Measurements from ENCODE around the gene ALG2.

ALG2 gene

GRCh38 chr9:99180662-99181061 lies 41.1 kb downstream of the ALG2 start:
- Histone ChIP-seq H2BK5ac (ENCODE audit: low read length) (no peak overlapping the region), H4K5ac (ENCODE audit: low read length) (no peak overlapping the region)
- WGBS (ENCODE audit: extremely low coverage, insufficient coverage, low lambda C conversion rate) = no CpG with 5 or more reads among the region's 9 CpGs

DNA sequence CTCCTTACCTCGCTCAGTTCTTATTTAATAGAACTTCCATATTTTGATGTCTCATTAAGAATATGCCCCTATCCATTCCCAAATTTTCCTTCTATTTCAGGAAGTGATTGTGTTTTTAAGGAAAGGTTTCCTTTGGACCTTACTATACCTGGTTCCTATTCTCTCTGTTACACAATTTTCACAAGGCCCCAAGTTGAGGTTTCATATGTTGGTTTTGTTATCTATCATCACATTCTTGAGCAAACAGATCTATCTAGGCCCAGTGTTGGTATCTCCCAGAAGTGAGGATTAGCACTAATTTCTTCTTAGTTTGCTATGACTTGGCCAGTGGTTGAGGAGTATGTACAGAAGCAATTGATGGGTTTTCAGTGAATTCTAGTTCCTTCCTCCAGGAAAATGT lies 41.5 kb downstream of the ALG2 start:
- WGBS (ENCODE audit: extremely low coverage, insufficient coverage, low lambda C conversion rate) = no CpG with 5 or more reads among the region's 1 CpG
- H2BK15ac ChIP-seq (replicated peaks; ENCODE audit: low read depth) = no peak overlapping the region
- H3K4me1 ChIP-seq (ENCODE audit: control insufficient read depth, low read depth, low read length) = no peaks in the 10 kb centered on the region
- no peak overlapping the region for H4K5ac ChIP-seq (ENCODE audit: low read length)
- H3K9ac ChIP-seq (ENCODE audit: low read length) = no peak overlapping the region
- no peaks in the 10 kb centered on the region for H3K27me3 ChIP-seq (ENCODE audit: insufficient read depth, low read length, poor library complexity)
- H3K4me3 ChIP-seq (ENCODE audit: low read length) = no peak overlapping the region
- H3K27ac ChIP-seq (ENCODE audit: low read depth, low read length) = no peak overlapping the region
- no peak overlapping the region for H2BK120ac ChIP-seq (ENCODE audit: low read depth, low read length)
- no peak for DNase-seq
- H3K4ac ChIP-seq (ENCODE audit: low read depth, low read length) = no peak overlapping the region
- no peak overlapping the region for H3K23ac ChIP-seq (ENCODE audit: low read length)
- H2BK5ac ChIP-seq (ENCODE audit: low read length) = no peak overlapping the region
- H3K36me3 ChIP-seq (ENCODE audit: control insufficient read depth, insufficient read depth, low read length) = no peaks in the 10 kb centered on the region
- no peak overlapping the region for H4K8ac ChIP-seq (ENCODE audit: low read depth, low read length)
- H2AK5ac ChIP-seq (ENCODE audit: low read length) = no peak overlapping the region
- no peaks in the 10 kb centered on the region for H3K79me1 ChIP-seq (ENCODE audit: low read length)
- no peak overlapping the region for H3K4me2 ChIP-seq (ENCODE audit: low read length)
- no peak overlapping the region for H3K18ac ChIP-seq (ENCODE audit: low read length)
- H3K79me2 ChIP-seq (ENCODE audit: control insufficient read depth, insufficient read depth, low read length) = no peaks in the 10 kb centered on the region
- H3K56ac ChIP-seq (ENCODE audit: low read length) = no peak overlapping the region

More at GRCh38 chr9:99180662-99181061, 41.1 kb downstream of the ALG2 start:
- H3K4ac ChIP-seq (ENCODE audit: low read depth, low read length) = no peak overlapping the region
- H3K79me2 ChIP-seq (ENCODE audit: control insufficient read depth, insufficient read depth, low read length) = no peaks in the 10 kb centered on the region
- no peaks in the 10 kb centered on the region for H3K4me1 ChIP-seq (ENCODE audit: control insufficient read depth, low read depth, low read length)
- no peaks in the 10 kb centered on the region for H3K27me3 ChIP-seq (ENCODE audit: insufficient read depth, low read length, poor library complexity)
- H3K4me3 ChIP-seq (ENCODE audit: low read length) = no peak overlapping the region
- DNase-seq = no peak
- H3K27ac ChIP-seq (ENCODE audit: low read depth, low read length) = no peak overlapping the region
- no peak overlapping the region for H2BK120ac ChIP-seq (ENCODE audit: low read depth, low read length)
- H3K18ac ChIP-seq (ENCODE audit: low read length) = no peak overlapping the region
- H3K79me1 ChIP-seq (ENCODE audit: low read length) = no peaks in the 10 kb centered on the region
- H3K4me2 ChIP-seq (ENCODE audit: low read length) = no peak overlapping the region
- no peak overlapping the region for H3K9ac ChIP-seq (ENCODE audit: low read length)
- H3K56ac ChIP-seq (ENCODE audit: low read length) = no peak overlapping the region
- no peak overlapping the region for H2AK5ac ChIP-seq (ENCODE audit: low read length)
- no peak overlapping the region for H4K8ac ChIP-seq (ENCODE audit: low read depth, low read length)
- no peak overlapping the region for H2BK15ac ChIP-seq (replicated peaks; ENCODE audit: low read depth)
- H3K23ac ChIP-seq (ENCODE audit: low read length) = no peak overlapping the region
- no peaks in the 10 kb centered on the region for H3K36me3 ChIP-seq (ENCODE audit: control insufficient read depth, insufficient read depth, low read length)

GRCh38 chr9:99178912-99179872 lies 42.5 kb downstream of the ALG2 start:
- Histone ChIP-seq H3K79me1 (ENCODE audit: low read length) (no peaks in the 10 kb centered on the region), H3K4ac (ENCODE audit: low read depth, low read length) (no peak overlapping the region), H3K9ac (ENCODE audit: low read length) (no peak overlapping the region), H2BK15ac (replicated peaks; ENCODE audit: low read depth) (no peak overlapping the region), H3K27ac (ENCODE audit: low read depth, low read length) (no peak overlapping the region), H3K4me1 (ENCODE audit: control insufficient read depth, low read depth, low read length) (no peaks in the 10 kb centered on the region), H3K4me2 (ENCODE audit: low read length) (no peak overlapping the region), H3K23ac (ENCODE audit: low read length) (no peak overlapping the region), H2BK120ac (ENCODE audit: low read depth, low read length) (no peak overlapping the region), H3K56ac (ENCODE audit: low read length) (no peak overlapping the region), H3K79me2 (ENCODE audit: control insufficient read depth, insufficient read depth, low read length) (no peaks in the 10 kb centered on the region), H4K5ac (ENCODE audit: low read length) (no peak overlapping the region), H3K36me3 (ENCODE audit: control insufficient read depth, insufficient read depth, low read length) (no peaks in the 10 kb centered on the region), H3K4me3 (ENCODE audit: low read length) (no peak overlapping the region), H2BK5ac (ENCODE audit: low read length) (no peak overlapping the region), H3K18ac (ENCODE audit: low read length) (no peak overlapping the region), H4K8ac (ENCODE audit: low read depth, low read length) (no peak overlapping the region), H3K27me3 (ENCODE audit: insufficient read depth, low read length, poor library complexity) (no peaks in the 10 kb centered on the region), H2AK5ac (ENCODE audit: low read length) (no peak overlapping the region)
- DNase-seq = no peak
- no CpG with 5 or more reads among the region's 17 CpGs for WGBS (ENCODE audit: extremely low coverage, insufficient coverage, low lambda C conversion rate)

DNA sequence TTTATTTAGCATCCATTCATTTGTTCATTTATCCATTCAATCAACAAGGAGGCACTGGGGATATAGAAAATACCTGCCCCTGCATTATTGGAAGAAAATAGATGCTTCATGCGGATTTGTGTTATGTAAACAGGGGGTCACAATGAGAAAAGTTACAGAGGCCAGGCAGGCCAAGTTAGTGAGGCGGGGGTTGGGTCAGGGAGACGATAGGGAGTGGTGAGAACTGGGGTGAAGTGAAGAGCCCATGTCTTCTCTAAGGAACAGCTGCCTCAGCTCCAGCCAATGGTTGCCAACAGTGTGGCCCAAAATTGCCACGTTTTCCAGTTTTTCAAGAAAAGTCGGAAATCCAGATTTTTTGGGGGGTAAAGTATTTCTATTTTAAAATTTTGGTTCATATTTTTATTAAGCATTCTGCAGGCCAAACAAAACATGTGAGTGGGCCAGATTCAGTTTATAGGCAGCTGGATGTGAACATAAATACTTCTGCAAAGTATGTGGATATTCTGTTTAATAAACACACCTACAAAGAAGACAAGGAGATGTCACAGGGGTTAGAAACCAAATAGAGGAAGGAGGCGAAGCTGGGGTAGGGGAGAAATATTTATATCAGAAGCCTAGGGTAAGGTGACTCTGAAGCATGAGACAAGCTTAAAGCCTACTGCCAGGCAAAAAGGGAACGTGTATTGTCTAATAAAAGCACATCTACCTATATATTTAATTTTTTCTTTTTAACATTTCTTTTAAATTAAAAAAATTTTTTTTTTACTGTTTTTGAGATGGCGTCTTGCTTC lies 44.0 kb downstream of the ALG2 start:
- no peaks in the 10 kb centered on the region for H3K4me1 ChIP-seq (ENCODE audit: control insufficient read depth, low read depth, low read length)
- no peaks in the 10 kb centered on the region for H3K79me2 ChIP-seq (ENCODE audit: control insufficient read depth, insufficient read depth, low read length)
- WGBS (ENCODE audit: extremely low coverage, insufficient coverage, low lambda C conversion rate) = no CpG with 5 or more reads among the region's 8 CpGs
- no peak overlapping the region for H3K18ac ChIP-seq (ENCODE audit: low read length)
- H3K9ac ChIP-seq (ENCODE audit: low read length) = no peak overlapping the region
- H4K8ac ChIP-seq (ENCODE audit: low read depth, low read length) = no peak overlapping the region
- H3K23ac ChIP-seq (ENCODE audit: low read length) = no peak overlapping the region
- no peak overlapping the region for H2AK5ac ChIP-seq (ENCODE audit: low read length)
- no peak overlapping the region for H3K27ac ChIP-seq (ENCODE audit: low read depth, low read length)
- H2BK5ac ChIP-seq (ENCODE audit: low read length) = no peak overlapping the region
- no peak overlapping the region for H4K5ac ChIP-seq (ENCODE audit: low read length)
- H3K4ac ChIP-seq (ENCODE audit: low read depth, low read length) = no peak overlapping the region
- H3K4me2 ChIP-seq (ENCODE audit: low read length) = no peak overlapping the region
- DNase-seq = no peak
- no peaks in the 10 kb centered on the region for H3K79me1 ChIP-seq (ENCODE audit: low read length)
- no peaks in the 10 kb centered on the region for H3K36me3 ChIP-seq (ENCODE audit: control insufficient read depth, insufficient read depth, low read length)
- no peak overlapping the region for H2BK120ac ChIP-seq (ENCODE audit: low read depth, low read length)
- no peak overlapping the region for H2BK15ac ChIP-seq (replicated peaks; ENCODE audit: low read depth)
- no peak overlapping the region for H3K56ac ChIP-seq (ENCODE audit: low read length)
- H3K27me3 ChIP-seq (ENCODE audit: insufficient read depth, low read length, poor library complexity) = no peaks in the 10 kb centered on the region
- H3K4me3 ChIP-seq (ENCODE audit: low read length) = no peak overlapping the region

DNA sequence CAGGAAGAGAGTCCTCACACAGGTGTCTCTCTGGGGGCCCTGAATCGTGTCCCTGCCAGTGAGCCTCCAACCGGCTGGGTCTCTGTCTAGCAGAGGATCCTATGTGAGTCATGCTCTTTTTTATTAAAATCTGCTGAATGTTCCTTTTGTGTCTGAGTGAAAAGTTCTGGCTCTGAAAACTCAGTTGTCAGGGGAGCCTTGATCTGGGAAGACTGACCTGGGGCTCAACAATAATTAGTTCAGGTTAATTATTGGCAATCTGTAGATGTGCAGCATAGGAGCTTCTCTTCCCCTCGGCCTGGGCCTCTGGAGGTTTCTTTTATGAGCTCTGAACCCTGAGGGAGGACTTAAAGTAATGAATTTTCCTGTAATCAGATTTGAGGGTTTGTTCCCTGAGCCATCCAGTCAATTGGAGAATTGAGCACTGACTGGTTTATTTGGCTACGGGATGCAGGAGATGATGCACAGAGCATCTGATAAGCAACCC lies 45.2 kb downstream of the ALG2 start:
- no peaks in the 10 kb centered on the region for H3K79me2 ChIP-seq (ENCODE audit: control insufficient read depth, insufficient read depth, low read length)
- no CpG with 5 or more reads among the region's 4 CpGs for WGBS (ENCODE audit: extremely low coverage, insufficient coverage, low lambda C conversion rate)
- H4K8ac ChIP-seq (ENCODE audit: low read depth, low read length) = no peak overlapping the region
- H3K4ac ChIP-seq (ENCODE audit: low read depth, low read length) = no peak overlapping the region
- H3K4me1 ChIP-seq (ENCODE audit: control insufficient read depth, low read depth, low read length) = no peaks in the 10 kb centered on the region
- H3K27me3 ChIP-seq (ENCODE audit: insufficient read depth, low read length, poor library complexity) = no peaks in the 10 kb centered on the region
- H3K23ac ChIP-seq (ENCODE audit: low read length) = no peak overlapping the region
- no peak overlapping the region for H2BK120ac ChIP-seq (ENCODE audit: low read depth, low read length)
- no peak for DNase-seq
- H4K5ac ChIP-seq (ENCODE audit: low read length) = no peak overlapping the region
- no peak overlapping the region for H2AK5ac ChIP-seq (ENCODE audit: low read length)
- no peak overlapping the region for H3K27ac ChIP-seq (ENCODE audit: low read depth, low read length)
- no peak overlapping the region for H3K56ac ChIP-seq (ENCODE audit: low read length)
- no peak overlapping the region for H2BK5ac ChIP-seq (ENCODE audit: low read length)
- no peak overlapping the region for H3K18ac ChIP-seq (ENCODE audit: low read length)
- no peak overlapping the region for H3K4me3 ChIP-seq (ENCODE audit: low read length)
- H3K4me2 ChIP-seq (ENCODE audit: low read length) = no peak overlapping the region
- H3K9ac ChIP-seq (ENCODE audit: low read length) = no peak overlapping the region
- H3K36me3 ChIP-seq (ENCODE audit: control insufficient read depth, insufficient read depth, low read length) = no peaks in the 10 kb centered on the region
- no peaks in the 10 kb centered on the region for H3K79me1 ChIP-seq (ENCODE audit: low read length)
- no peak overlapping the region for H2BK15ac ChIP-seq (replicated peaks; ENCODE audit: low read depth)

Data from mesendoderm (in vitro differentiated cells).